IPS DF 19.7 (cell line): ENCODE measurements around the gene MMRN2.
"Not testable (repeated sequence)": the region's sequence is repeated elsewhere in the genome, so short reads cannot be mapped to it uniquely, and the experiment has no call there.

ENCODE experiments used
- DNase-seq: peaks from one replicate; pipeline ENCODE4 v3.0.0-alpha.2; 2013; ENCODE audit warnings: low read depth, low spot score

Gene MMRN2

GRCh38 chr10:86940677-86941076 lies 16.7 kb downstream of the MMRN2 start:
- DNase-seq: no peak

GRCh38 chr10:86940076-86940475 lies 17.3 kb downstream of the MMRN2 start:
- not testable (repeated sequence) for DNase-seq

DNA sequence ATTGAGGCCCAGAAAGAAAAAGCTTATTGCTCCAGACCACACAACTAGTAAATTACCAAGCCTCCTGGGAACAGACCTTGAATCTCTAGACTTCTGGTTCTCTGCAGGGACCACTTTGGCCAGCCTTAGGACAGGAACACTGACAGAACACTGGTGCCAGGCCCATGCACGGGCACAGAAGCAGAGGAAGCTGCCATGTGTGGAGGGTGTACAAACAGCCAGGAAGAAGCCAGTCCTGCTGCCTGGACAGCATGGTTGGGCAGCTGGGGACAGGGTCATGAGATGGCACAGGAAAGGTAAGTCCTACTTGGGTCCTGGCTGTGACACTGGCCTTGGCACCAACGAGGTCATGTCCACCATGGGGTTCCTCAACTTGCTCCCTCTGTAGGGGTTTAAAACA lies 19.2 kb downstream of the MMRN2 start:
- no peak for DNase-seq

DNA sequence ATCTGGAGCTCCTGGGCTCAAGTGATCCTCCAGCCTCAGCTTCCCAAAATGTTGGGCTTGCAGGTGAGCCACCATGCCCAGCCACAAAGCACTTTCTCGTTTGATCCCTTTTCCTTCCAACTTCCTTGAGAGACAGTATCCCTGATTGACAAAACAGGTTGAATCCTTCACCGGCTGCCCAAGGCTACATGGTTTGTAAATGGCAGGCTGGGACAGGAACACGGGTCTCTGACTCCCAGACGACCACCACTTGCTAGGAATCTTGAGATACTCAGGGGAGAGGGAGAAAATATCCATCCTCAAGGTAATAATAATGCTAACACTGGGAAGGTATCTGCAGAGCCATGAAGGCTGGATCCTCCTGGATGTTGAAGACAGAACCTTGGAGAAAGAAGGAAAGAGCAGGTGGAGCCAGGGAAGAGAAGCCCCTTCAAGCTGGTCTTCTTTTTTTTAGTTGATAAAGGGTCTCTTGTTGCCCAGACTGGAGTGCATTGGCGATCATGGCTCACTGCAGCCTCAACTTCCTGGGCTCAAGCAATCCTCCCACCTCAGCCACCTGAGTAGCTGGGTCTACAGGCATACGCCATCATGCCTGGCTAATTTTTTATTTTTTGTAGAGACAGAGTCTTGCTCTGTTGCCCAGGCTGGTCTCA lies 19.8 kb downstream of the MMRN2 start:
- DNase-seq: no peak

DNA sequence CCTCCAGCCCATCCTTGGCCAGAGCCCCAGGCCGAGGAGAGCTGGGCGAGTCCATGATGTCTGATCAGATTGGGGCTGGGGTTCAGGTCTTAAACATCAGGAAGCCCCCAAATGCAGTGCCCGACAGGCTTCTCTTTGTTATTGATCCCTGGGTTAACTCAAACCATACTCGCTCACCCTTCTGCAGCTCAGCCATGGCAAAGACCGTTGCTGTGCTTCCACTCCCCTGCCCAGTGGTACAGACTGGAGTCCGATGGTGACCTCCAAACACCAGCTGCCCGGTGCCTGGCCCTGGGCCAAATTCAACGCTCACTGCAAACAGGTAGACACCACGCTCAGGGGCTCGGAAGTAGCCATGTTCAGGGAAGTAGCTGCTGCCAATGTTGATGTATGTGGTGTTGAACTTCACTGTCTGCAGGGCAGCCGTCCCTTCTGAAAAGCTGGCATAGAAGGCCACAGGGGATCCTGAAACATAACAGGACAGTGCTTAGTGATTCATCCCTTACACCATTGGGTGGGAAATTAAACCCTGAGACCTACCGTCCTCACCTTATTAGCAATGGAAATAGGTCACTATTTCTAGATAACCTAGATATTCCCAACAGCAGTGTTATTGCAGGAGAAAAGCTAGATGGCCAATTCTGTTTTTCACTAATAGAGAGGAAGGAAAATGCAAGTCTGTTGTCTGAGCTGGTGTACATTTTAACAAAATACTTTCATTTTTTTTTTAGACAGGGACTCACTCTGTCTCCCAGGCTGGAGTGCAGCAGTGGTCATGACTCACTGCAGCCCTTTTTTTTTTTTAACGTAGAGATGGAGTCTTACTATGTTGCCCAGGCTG lies 20.5 kb downstream of the MMRN2 start:
- no peak for DNase-seq

DNA sequence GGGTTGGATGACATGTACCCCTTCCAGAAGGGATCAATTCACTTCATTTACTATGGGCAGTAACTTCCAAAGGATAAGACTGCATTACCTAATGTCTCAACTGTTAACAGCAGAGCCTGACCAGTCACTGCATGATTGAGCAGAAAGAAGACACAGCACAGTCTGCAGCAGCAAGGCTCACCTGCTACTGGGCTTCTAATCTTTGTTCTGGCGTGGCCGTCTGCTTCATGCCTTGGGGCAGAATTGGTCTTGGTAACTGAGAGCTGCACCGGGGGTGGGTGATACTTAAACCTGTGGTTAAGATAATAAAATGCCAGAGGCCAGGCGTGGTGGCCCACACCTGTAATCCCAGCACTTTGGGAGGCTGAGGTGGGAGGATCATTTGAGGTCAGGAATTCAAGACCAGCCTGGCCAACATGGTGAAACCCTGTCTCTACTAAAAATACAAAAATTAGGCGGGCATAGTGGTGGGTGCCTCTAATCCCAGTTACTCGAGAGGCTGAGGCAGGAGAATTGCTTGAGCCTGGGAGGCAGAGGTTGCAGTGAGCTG lies 23.2 kb downstream of the MMRN2 start:
- DNase-seq: not testable (repeated sequence)

GRCh38 chr10:86932674-86933073 lies 24.7 kb downstream of the MMRN2 start:
- no peak for DNase-seq

GRCh38 chr10:86931872-86932271 lies 25.5 kb downstream of the MMRN2 start:
- no peak for DNase-seq

GRCh38 chr10:86929468-86930380 lies 27.7 kb downstream of the MMRN2 start:
- DNase-seq: no peak

DNA sequence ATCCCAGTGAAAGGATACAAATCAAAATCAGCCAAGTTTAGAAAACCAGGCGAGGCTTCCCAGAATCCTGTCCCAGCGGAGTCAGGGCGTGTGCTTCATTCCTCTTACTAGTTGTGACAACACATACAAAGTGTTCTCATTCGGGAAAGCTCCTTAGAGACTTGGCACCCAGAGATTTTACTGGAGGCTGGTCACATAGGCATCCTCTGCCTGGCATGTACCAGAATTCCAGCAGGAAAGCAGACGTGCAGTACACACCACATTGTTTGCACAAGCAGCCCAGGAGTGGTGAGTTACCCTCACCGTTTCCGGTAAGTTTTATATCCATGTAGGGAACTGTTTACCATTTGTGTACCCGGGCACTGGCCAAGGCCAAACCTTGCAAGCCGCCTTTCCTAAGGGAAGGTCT lies 34.9 kb downstream of the MMRN2 start:
- no peak for DNase-seq

GRCh38 chr10:86918022-86918471 lies 39.4 kb downstream of the MMRN2 start:
- DNase-seq: no peak

GRCh38 chr10:86914734-86915133 lies 42.7 kb downstream of the MMRN2 start:
- no peak for DNase-seq

DNA sequence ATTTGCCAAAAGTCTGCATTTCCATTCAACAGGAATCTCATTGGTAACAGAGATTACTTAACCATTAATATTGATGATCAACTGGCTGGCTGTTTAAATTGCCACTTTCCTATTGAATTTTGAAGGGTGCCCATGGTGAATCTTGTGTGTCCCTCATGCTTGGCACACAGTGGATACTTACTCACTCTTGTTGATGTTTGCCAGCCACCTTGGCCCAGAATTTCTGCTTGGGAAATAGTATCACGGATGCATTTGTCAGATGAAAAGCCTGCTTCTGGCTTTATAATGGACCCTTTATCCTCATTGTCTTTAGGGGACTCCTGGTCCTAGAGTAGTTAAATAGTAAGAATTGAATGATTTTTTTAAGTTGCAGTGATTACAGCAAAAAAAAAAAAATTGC lies 52.0 kb downstream of the MMRN2 start:
- DNase-seq: no peak

GRCh38 chr10:86904600-86904999 lies 52.8 kb downstream of the MMRN2 start:
- no peak for DNase-seq

GRCh38 chr10:86900955-86901354 lies 56.5 kb downstream of the MMRN2 start:
- DNase-seq: no peak

DNA sequence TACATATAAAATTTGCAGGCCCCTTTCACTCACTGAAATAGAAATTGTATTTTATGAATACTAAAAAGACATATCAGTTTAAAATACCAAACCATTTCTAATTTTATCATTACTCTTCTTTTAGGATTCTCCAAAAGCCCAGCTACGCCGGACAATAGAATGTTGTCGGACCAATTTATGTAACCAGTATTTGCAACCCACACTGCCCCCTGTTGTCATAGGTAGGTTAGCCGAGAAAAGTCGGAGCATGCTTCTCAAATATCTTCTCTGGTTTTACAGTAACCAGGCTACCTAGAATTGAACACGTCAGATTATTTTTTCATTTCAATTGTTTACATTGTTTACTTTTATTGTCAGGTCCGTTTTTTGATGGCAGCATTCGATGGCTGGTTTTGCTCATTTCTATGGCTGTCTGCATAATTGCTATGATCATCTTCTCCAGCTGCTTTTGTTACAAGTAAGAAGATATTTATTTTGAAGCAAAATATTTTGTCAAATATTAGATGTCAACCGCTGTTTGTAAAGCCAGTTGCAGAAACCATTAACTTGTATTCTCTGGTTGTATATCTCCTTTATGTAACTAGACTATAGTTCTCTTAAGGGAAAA lies 57.6 kb downstream of the MMRN2 start:
- DNase-seq: peak; percentile 23

DNA sequence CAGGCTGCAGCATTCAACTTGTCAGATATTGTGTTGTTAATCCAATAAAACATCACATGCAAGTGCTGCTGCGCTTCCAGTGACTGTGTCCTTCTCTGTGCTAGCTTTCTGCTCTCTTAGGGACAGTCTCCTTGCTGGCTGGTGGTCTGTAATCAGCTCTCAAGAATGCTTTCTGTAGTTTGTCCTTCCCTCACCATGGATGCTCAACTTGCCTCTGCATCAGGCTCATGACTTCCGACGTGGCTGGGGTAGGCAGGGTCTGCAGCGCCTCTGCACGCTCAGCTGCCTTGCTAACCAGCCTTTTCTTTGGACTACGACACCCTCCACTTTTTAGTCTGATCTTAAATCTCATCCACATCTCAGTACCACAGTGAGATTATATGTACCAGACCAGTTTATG lies 58.3 kb downstream of the MMRN2 start:
- DNase-seq: peak; percentile 15

DNA sequence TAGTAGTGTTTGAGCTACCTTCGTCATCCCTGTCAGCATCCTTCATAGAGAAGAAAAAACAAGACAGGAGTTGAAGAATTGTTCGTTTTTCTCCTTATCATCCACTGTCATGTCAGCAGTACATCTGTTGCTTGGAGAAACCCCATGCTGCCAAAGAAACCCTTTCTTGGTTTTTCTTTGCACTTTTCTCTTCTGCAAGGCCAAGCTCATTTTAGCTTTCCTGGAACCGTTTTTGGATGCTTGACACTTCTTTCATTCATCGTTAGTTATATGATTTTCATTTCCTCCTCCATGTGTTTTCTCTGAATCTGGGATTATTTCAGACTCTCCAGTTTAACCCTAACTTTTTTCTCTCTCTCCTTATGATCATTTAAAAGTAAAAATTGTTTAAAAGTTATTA lies 58.9 kb downstream of the MMRN2 start:
- no peak for DNase-seq

DNA sequence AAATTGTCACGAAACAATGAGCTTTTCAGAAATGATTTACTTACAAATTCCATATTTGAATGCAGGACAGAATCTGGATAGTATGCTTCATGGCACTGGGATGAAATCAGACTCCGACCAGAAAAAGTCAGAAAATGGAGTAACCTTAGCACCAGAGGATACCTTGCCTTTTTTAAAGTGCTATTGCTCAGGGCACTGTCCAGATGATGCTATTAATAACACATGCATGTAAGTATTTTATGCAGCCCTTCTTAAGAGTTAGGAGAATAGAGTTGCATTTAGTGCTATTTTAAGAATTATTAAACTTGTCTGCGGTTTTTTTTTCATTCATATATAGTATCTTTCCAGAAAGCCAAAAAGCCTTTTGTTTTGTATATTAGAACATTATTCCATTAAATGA lies 67.4 kb downstream of the MMRN2 start:
- DNase-seq: no peak

GRCh38 chr10:86888585-86889381 lies 68.6 kb downstream of the MMRN2 start:
- no peak for DNase-seq
